Type B pancreatic cell (in vitro differentiated cells): ENCODE results near the gene SNTG2. TPM values are rescaled to one million over a fixed set of nuclear protein-coding genes. Genes with fewer than 3 reads are reported as not detected.

ENCODE experiments used
- DNase-seq: peaks from one replicate; pipeline ENCODE4 v3.0.0; 2021; ENCODE audit warnings: mixed read lengths; ENCODE audit not compliant: unreplicated experiment; ENCODE audit errors: extremely low spot score
- H3K27ac Mint-ChIP-seq: 2 replicates; pipeline ENCODE4 v1.8.0; 2021; ENCODE audit warnings: mild to moderate bottlenecking, mixed read lengths
- H3K27me3 Mint-ChIP-seq: 2 replicates; pipeline ENCODE4 v1.8.0; 2021; ENCODE audit warnings: mixed read lengths
- H3K36me3 Mint-ChIP-seq: 2 replicates; pipeline ENCODE4 v1.8.0; 2021; ENCODE audit warnings: mixed read lengths
- H3K4me1 Mint-ChIP-seq: one replicate; pipeline ENCODE4 v1.8.0; 2021; ENCODE audit warnings: mixed read lengths; ENCODE audit not compliant: unreplicated experiment
- H3K4me3 Mint-ChIP-seq: 2 replicates; pipeline ENCODE4 v1.8.0; 2021; ENCODE audit warnings: mild to moderate bottlenecking, mixed read lengths
- H3K9me3 Mint-ChIP-seq: 2 replicates; pipeline ENCODE4 v1.8.0; 2021; ENCODE audit warnings: mixed read lengths
- CTCF ChIP-seq: fragments of 200-600 bp; sonication (generic); conservative IDR thresholded peaks from 2 replicates; pipeline ENCODE4 v1.5.0; 2021; ENCODE audit warnings: antibody characterized with exemption, mild to moderate bottlenecking
- total RNA-seq: library from RNA; stranded (reverse); gene quantifications from 2 replicates; pipeline ENCODE4 v1.2.1, GENCODE V29; 2021; ENCODE audit warnings: low replicate concordance

SNTG2 gene
- total RNA-seq, 1 donor from 2014 or later = 1.1 TPM

- no peak for DNase-seq
- H3K4me1 Mint-ChIP-seq = no peaks in the 10 kb centered on the region
- H3K9me3 Mint-ChIP-seq = peaks cover 9% of the 10 kb centered on the region
- H3K36me3 Mint-ChIP-seq = no peaks in the 10 kb centered on the region
- H3K27ac Mint-ChIP-seq = no peak overlapping the region
- no peaks in the 10 kb centered on the region for H3K27me3 Mint-ChIP-seq
- H3K4me3 Mint-ChIP-seq = no peak overlapping the region
- no peak for TF ChIP-seq CTCF
Observed at GRCh38 chr2:1183300-1183699, 232.7 kb downstream of the SNTG2 start.

- H3K36me3 Mint-ChIP-seq = no peaks in the 10 kb centered on the region
- H3K4me1 Mint-ChIP-seq = no peaks in the 10 kb centered on the region
- peaks cover 9% of the 10 kb centered on the region for H3K9me3 Mint-ChIP-seq
- TF ChIP-seq CTCF = no peak
- no peak for DNase-seq
- H3K4me3 Mint-ChIP-seq = no peak overlapping the region
- H3K27me3 Mint-ChIP-seq = no peaks in the 10 kb centered on the region
- no peak overlapping the region for H3K27ac Mint-ChIP-seq
Observed at GRCh38 chr2:1186421-1186820, 235.8 kb downstream of the SNTG2 start.

- H3K27ac Mint-ChIP-seq = no peak overlapping the region
- no peak overlapping the region for H3K4me3 Mint-ChIP-seq
- TF ChIP-seq CTCF = no peak
- H3K36me3 Mint-ChIP-seq = no peaks in the 10 kb centered on the region
- H3K4me1 Mint-ChIP-seq = no peaks in the 10 kb centered on the region
- H3K9me3 Mint-ChIP-seq = peaks cover 9% of the 10 kb centered on the region
- DNase-seq = no peak
- H3K27me3 Mint-ChIP-seq = no peaks in the 10 kb centered on the region
Observed at GRCh38 chr2:1187189-1187588, 236.5 kb downstream of the SNTG2 start.

GRCh38 chr2:1192121-1192520, 241.5 kb downstream of the SNTG2 start:
- Mint-ChIP-seq H3K27ac (no peak overlapping the region), H3K9me3 (peaks cover 5% of the 10 kb centered on the region), H3K4me3 (no peak overlapping the region), H3K27me3 (no peaks in the 10 kb centered on the region), H3K36me3 (no peaks in the 10 kb centered on the region), H3K4me1 (no peaks in the 10 kb centered on the region)
- no peak for TF ChIP-seq CTCF
- no peak for DNase-seq

GRCh38 chr2:1193801-1194200, 243.2 kb downstream of the SNTG2 start:
- DNase-seq = no peak
- Mint-ChIP-seq H3K4me1 (no peaks in the 10 kb centered on the region), H3K27me3 (no peaks in the 10 kb centered on the region), H3K9me3 (peaks cover 5% of the 10 kb centered on the region), H3K36me3 (no peaks in the 10 kb centered on the region), H3K4me3 (no peak overlapping the region), H3K27ac (no peak overlapping the region)
- no peak for TF ChIP-seq CTCF

- no peak overlapping the region for H3K27ac Mint-ChIP-seq
- no peak for TF ChIP-seq CTCF
- peaks cover 7% of the 10 kb centered on the region for H3K9me3 Mint-ChIP-seq
- H3K27me3 Mint-ChIP-seq = peaks cover 3% of the 10 kb centered on the region
- no peaks in the 10 kb centered on the region for H3K4me1 Mint-ChIP-seq
- no peak overlapping the region for H3K4me3 Mint-ChIP-seq
- H3K36me3 Mint-ChIP-seq = peaks cover 3% of the 10 kb centered on the region
- DNase-seq = no peak
Observed at GRCh38 chr2:1203772-1204171, 253.1 kb downstream of the SNTG2 start.
